SJSA1 (cell line): ENCODE results near the gene RASA1. TPM values are rescaled to one million over a fixed set of nuclear protein-coding genes. Genes with fewer than 3 reads are reported as not detected.

Experiments
- DNase-seq, 2 experiments: peaks; one replicate each; pipeline ENCODE4 v3.0.0-alpha.2; 2015 to 2020; ENCODE audit warnings: low spot score in 2 of 2, low read depth in 1 of 2
- H3K27ac ChIP-seq: fragments of 250-450 bp; sonication (Bioruptor Pico); 2 replicates; pipeline ENCODE4 v1.5.1; 2020; ENCODE audit warnings: mild to moderate bottlenecking, moderate library complexity
- H3K27me3 ChIP-seq: fragments of 250-450 bp; sonication (Bioruptor Pico); replicated peaks from 2 replicates; pipeline ENCODE4 v1.5.1; 2020; ENCODE audit warnings: mild to moderate bottlenecking, moderate library complexity
- H3K36me3 ChIP-seq: fragments of 250-450 bp; sonication (Bioruptor Pico); 2 replicates; pipeline ENCODE4 v1.5.1; 2020; ENCODE audit warnings: mild to moderate bottlenecking
- H3K4me1 ChIP-seq: fragments of 250-450 bp; sonication (Bioruptor Pico); replicated peaks from 2 replicates; pipeline ENCODE4 v1.6.1; 2021; ENCODE audit warnings: mild to moderate bottlenecking
- H3K4me3 ChIP-seq: fragments of 250-450 bp; sonication (Bioruptor Pico); 2 replicates; pipeline ENCODE4 v1.5.1; 2020; ENCODE audit warnings: mild to moderate bottlenecking
- H3K9me3 ChIP-seq: fragments of 250-450 bp; sonication (Bioruptor Pico); replicated peaks from 2 replicates; pipeline ENCODE4 v1.5.1; 2020; ENCODE audit warnings: mild to moderate bottlenecking
- total RNA-seq: library from RNA; depleted of rRNA; stranded (reverse); fragments of >200 nt; shearing (Covaris generic); gene quantifications from 2 replicates; pipeline ENCODE4 v1.2.3, GENCODE V29; 2014

RASA1 gene
- total RNA-seq, 1 experiment from 2014 or later = 36.9 TPM

DNA sequence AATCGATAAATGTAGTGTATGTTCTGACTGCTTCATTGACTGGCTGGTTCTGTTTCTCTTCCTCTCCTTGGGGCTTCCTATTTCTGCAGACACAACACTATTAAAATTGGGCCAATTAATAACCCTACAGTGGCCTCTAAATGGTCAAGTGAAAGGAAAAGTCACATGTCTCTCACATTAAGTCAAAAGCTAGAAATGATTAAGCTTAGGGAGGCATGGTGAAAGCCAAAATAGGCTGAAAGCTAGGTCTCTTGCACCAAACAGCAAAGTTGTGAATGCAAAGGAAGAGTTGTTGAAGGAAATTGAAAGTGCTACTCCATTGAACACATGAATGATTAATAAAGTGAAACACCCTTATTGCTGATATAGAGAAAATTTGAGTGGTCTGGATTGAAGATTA is 86.8 kb downstream of the RASA1 start:
- Histone ChIP-seq H3K4me3 (no peak overlapping the region), H3K36me3 (peaks cover 41% of the 10 kb centered on the region), H3K4me1 (no peaks in the 10 kb centered on the region), H3K27me3 (no peaks in the 10 kb centered on the region), H3K9me3 (no peaks in the 10 kb centered on the region), H3K27ac (no peak overlapping the region)
- DNase-seq = no peak

DNA sequence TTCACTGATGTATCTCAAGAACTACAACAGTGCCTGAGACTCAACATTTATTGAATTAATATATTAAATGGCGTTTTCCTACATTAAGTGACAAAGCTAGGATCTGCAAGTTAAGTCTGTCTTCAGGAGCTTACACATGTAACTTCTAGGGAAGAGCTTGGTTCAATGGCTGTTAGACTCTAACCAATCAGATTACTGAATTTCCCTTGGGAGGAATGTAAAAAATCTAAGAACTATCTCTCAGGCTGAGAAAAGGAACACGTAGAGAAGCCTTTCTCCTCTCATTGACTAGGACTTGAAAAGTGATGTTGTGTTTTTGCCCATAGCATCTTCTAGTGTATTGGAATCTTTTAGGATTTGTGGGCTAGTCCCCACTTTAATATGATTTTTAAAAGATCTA is 91.4 kb downstream of the RASA1 start:
- peaks cover 48% of the 10 kb centered on the region for H3K36me3 ChIP-seq
- no peak overlapping the region for H3K4me3 ChIP-seq
- H3K4me1 ChIP-seq = no peaks in the 10 kb centered on the region
- H3K27ac ChIP-seq = no peak overlapping the region
- H3K9me3 ChIP-seq = no peaks in the 10 kb centered on the region
- no peaks in the 10 kb centered on the region for H3K27me3 ChIP-seq
- no peak for DNase-seq

DNA sequence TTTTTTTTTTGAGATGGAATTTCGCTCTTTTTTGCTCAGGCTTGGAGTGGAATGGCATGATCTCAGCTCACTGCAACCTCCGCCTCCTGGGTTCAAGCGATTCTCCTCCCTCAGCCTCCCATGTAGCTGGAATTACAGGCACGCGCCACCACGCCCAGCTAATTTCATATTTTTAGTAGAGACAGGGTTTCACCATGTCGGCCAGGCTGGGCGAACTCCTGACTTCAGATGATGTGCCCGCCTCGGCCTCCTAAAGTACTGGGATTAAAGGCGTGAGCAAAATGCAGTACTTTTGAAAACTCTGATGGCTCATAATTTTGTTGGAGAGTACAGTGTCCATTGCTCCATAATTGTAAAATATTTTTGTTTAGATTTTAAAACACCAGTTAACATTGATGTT is 92.4 kb downstream of the RASA1 start:
- Histone ChIP-seq H3K27me3 (no peaks in the 10 kb centered on the region), H3K9me3 (no peaks in the 10 kb centered on the region), H3K27ac (no peak overlapping the region), H3K36me3 (peaks cover 48% of the 10 kb centered on the region), H3K4me1 (no peaks in the 10 kb centered on the region), H3K4me3 (no peak overlapping the region)
- DNase-seq = no peak

DNA sequence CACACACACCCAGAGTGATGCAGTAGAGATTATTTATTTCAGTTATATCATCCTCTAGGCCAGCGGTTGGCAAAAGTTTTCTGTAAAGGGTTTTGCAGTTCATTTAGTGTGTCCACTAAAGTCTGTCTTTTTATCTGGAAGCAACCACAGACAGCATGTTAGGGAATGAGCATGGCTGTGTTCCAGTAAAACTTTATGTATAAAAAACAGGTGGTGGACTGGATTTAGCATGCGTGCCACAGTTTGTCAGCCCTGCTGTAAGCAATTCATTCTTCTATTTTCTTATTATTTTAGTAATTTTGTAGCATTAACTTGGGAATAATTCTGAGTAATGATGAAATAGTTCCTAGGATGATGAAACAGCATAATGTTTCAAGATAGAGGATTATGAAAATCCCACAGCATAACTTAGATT is 93.4 kb downstream of the RASA1 start:
- Histone ChIP-seq H3K4me3 (no peak overlapping the region), H3K4me1 (no peaks in the 10 kb centered on the region), H3K27me3 (no peaks in the 10 kb centered on the region), H3K36me3 (peaks cover 45% of the 10 kb centered on the region), H3K9me3 (no peaks in the 10 kb centered on the region), H3K27ac (no peak overlapping the region)
- DNase-seq = no peak

DNA sequence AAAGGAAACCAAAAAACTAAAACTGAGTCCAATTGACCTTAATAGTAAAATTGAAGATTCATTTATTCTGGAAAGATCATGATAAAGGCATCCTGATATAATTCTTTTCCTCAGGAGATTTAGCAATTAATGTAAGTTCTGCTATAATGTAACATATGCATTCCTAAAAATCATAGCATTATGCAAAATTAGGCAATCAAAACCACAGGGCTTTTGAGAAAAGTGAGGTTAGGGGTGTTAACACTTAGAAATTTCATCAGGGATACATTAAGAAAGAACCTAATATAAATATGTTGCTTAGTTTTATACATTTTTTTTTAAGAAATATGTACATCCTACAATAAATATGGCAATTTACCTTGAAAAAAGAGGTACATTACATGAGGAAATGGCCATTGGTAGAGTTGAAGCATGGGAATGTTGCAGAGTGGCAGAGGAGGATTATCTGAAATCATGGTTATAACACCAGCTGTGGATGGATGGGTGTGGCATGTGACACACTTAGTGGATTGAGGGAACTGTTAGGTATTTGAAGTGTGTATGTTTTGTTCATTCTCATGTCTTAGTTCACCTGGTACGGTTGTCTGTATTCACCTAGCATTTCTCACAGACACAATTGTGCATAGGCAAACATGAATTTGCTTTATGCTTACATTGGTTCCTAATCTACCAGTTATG is 94.0 kb downstream of the RASA1 start:
- H3K27ac ChIP-seq = no peak overlapping the region
- no peaks in the 10 kb centered on the region for H3K4me1 ChIP-seq
- no peaks in the 10 kb centered on the region for H3K27me3 ChIP-seq
- H3K4me3 ChIP-seq = no peak overlapping the region
- H3K36me3 ChIP-seq = peaks cover 49% of the 10 kb centered on the region
- H3K9me3 ChIP-seq = no peaks in the 10 kb centered on the region
- DNase-seq = no peak

DNA sequence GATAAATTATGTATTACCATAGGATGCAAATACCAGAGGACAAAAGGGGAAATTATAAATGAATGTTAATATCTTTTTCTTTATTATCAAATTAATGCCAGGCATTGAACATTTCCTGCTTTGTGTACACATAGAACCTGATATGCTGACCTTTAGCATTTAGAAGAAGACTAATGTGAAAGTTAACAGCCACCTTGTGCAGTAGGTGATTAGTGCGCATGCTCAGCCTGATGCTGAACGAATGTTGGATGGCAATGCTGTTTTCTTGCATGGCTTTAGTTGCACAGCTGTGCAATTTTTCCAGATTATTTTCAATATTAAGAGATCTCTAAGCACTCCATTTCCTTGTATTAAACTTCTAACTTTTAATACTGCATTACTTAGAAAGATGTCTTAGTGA is 99.6 kb downstream of the RASA1 start:
- Histone ChIP-seq H3K4me1 (no peaks in the 10 kb centered on the region), H3K27me3 (no peaks in the 10 kb centered on the region), H3K27ac (no peak overlapping the region), H3K4me3 (no peak overlapping the region), H3K36me3 (peaks cover 59% of the 10 kb centered on the region), H3K9me3 (no peaks in the 10 kb centered on the region)
- no peak for DNase-seq

DNA sequence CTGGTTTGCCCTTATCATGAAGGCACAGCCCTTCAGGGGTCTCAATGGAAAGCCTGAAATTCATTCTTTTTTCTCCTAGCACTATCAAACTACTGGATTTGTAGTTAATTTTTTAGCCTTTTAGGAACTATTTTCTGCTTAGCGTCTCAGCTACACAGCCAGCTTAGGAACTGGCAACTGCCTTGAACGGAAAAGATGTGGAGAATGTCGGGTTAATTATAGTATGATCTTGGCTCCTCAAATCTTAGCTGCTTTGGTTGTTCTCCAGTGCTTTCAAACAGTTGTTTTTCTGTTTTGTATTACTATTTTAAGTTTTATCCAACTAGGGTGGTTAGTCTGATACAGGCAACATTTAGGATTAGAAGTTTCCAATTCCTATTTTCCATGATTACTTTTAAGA is 100.9 kb downstream of the RASA1 start:
- Histone ChIP-seq H3K4me3 (no peak overlapping the region), H3K27ac (no peak overlapping the region), H3K9me3 (no peaks in the 10 kb centered on the region), H3K4me1 (no peaks in the 10 kb centered on the region), H3K27me3 (no peaks in the 10 kb centered on the region), H3K36me3 (peaks cover 57% of the 10 kb centered on the region)
- no peak for DNase-seq

DNA sequence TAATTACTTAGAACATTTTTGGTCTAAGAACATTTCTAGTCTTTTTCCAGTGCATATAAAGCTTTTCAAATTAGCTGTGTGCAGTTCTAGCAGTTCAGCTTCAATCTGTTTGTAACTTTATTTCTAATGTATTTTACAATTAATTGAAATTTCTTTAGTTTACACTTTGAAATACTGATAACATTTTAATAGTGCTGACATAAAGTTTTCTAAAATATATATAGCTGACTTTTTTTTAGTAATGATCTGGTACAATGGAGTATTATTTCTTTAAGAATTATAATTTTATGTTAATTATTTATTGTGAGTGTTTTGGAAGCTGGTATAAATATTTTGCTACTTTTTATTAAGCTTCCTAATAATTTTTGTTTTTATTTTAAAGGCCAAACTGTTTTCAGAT is 101.7 kb downstream of the RASA1 start:
- no peak for DNase-seq
- no peaks in the 10 kb centered on the region for H3K27me3 ChIP-seq
- peaks cover 54% of the 10 kb centered on the region for H3K36me3 ChIP-seq
- H3K4me1 ChIP-seq = no peaks in the 10 kb centered on the region
- no peak overlapping the region for H3K4me3 ChIP-seq
- H3K27ac ChIP-seq = no peak overlapping the region
- no peaks in the 10 kb centered on the region for H3K9me3 ChIP-seq

DNA sequence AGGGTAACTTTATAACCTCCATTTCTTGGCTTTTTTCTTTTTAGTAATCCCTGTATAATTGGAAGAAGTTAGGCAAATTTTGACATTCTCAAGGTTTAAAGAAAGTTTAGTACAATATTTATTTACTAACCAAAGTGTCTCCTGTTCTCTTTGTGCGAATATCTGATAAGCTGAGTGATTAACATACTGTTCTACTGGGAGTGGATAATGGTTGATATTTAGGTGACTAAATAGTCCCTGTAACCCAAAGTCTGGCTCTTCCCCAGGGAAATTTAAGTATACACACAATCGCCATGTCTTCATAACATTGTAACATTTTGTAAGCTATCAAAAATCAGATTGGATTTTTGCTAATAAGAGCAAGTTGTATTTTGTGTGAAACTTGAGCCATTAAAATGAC is 105.0 kb downstream of the RASA1 start:
- Histone ChIP-seq H3K4me1 (no peaks in the 10 kb centered on the region), H3K27me3 (no peaks in the 10 kb centered on the region), H3K4me3 (no peak overlapping the region), H3K9me3 (no peaks in the 10 kb centered on the region), H3K27ac (no peak overlapping the region), H3K36me3 (peaks cover 59% of the 10 kb centered on the region)
- no peak for DNase-seq

DNA sequence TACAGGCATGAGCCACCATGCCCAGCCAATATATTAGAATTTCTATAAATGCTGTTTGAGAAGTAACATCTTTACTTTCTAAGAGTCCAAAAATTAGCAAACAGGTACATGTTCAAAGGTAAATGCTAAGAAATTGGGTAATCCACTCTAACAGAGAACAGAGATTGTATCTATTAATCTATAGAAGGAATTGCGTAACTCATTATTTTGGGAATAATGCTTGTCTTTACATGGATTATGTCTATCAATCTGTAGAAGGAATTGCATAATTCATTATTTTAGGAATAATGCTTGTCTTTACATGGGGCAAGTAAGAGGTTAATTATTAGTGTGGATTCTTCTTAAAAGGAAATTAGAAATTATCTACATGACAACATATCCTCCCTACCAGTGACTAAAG is 114.5 kb downstream of the RASA1 start:
- H3K9me3 ChIP-seq = no peaks in the 10 kb centered on the region
- peaks cover 19% of the 10 kb centered on the region for H3K4me1 ChIP-seq
- no peak overlapping the region for H3K4me3 ChIP-seq
- no peaks in the 10 kb centered on the region for H3K27me3 ChIP-seq
- peaks cover 83% of the 10 kb centered on the region for H3K36me3 ChIP-seq
- no peak for DNase-seq
- peak overlapping the region; percentile 77 for H3K27ac ChIP-seq

DNA sequence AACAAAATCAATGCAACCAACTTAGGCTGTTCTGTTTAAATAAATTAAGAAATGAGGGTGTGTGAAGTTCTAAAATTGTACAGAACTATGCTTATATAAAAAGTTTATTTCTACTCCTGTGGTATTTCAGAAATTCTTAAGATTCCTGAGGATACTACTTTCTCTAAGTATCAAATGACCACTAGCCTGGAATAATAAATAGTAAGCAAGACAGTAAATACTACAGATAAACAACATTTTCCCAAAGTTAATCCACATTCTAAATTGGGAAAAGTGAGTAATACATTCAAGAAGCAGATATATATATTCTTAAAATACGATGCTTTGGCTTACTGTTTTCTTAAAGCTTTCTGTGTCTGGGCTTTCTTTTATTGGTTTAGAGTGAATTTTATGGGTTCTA is 115.5 kb downstream of the RASA1 start:
- Histone ChIP-seq H3K9me3 (no peaks in the 10 kb centered on the region), H3K27ac (peak overlapping the region; percentile 77)

DNA sequence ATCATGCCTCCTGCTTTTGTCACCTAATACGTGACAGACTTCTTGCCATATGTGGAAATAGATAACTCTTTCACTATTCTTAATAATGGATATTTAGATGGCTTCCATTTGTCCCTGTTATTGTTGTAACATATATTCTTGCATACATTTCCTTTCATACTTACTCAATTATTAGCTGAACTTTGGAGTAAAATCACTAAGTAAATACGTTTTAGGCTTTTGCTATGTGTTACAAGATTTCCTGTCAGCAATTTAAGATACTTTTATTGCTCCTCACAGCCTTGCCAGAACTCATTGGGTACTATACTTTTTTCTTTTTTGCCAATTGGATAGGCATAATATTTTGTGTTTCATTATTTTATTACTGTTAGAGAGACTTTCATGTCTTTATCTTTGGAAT is 118.1 kb downstream of the RASA1 start:
- Histone ChIP-seq H3K36me3 (peaks cover 84% of the 10 kb centered on the region), H3K9me3 (no peaks in the 10 kb centered on the region), H3K4me1 (peaks cover 22% of the 10 kb centered on the region), H3K27me3 (no peaks in the 10 kb centered on the region), H3K27ac (no peak overlapping the region), H3K4me3 (no peak overlapping the region)
- DNase-seq = no peak

More for the DNA sequence above, 115.5 kb downstream of the RASA1 start:
- peak in 1 of 2 experiments; percentile 85 for DNase-seq
- peaks cover 19% of the 10 kb centered on the region for H3K4me1 ChIP-seq
- peaks cover 84% of the 10 kb centered on the region for H3K36me3 ChIP-seq
- no peaks in the 10 kb centered on the region for H3K27me3 ChIP-seq
- H3K4me3 ChIP-seq = no peak overlapping the region

DNA sequence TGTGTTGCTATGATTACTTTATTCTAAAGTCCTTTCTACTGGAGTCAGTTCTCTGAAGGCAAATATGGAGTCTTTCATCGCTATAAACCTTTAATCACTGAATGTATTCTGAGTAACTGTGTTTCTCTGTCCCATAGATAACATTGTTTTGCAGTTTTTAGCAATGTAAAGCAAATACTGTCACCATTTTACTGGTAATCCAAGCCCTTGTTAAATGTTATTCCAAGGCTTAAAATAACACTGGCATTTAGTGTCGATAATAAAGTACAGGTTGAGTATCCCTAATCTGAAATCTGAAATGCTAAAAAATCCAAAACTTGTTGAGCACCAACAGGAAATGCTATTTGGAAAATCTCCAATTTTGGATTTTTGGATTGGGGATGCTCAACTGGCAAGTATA is 120.4 kb downstream of the RASA1 start:
- no peak overlapping the region for H3K27ac ChIP-seq
- no peak overlapping the region for H3K4me3 ChIP-seq
- H3K36me3 ChIP-seq = peaks cover 89% of the 10 kb centered on the region
- H3K27me3 ChIP-seq = no peaks in the 10 kb centered on the region
- no peaks in the 10 kb centered on the region for H3K9me3 ChIP-seq
- H3K4me1 ChIP-seq = peaks cover 23% of the 10 kb centered on the region
- DNase-seq = no peak

DNA sequence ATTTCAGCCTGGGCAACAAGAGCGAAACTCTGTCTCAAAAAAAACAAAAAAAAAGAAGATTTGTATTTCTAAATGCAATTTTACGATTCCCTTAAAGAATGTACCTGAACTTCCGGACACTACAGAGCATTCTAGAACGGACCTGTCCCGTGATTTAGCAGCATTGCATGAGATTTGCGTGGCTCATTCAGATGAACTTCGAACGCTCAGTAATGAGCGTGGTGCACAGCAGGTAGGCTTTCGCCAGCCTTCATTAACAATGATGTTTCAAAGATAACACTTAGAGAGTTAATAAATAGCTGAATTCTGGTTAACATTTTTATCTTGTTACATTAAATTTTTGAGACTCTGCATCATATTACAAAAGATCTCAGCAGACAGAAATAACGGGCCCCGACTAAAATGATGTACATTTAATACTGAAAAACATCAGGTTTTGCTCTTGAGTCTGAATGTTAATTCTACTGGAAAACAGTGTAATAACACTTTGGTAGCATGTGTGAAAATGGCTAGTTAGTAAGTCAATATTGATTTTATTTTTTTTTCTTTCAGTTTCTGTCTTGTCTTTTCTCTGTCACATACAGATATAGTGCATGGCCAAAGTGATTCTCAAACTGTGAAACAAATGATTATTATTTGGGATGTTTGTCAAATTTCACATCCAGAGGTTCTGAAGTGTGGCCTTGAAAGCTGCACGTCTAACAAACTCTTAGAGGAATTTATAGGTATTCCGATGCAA is 121.8 kb downstream of the RASA1 start:
- H3K36me3 ChIP-seq = peaks cover 93% of the 10 kb centered on the region
- no peaks in the 10 kb centered on the region for H3K9me3 ChIP-seq
- H3K27ac ChIP-seq = no peak overlapping the region
- H3K4me1 ChIP-seq = peaks cover 29% of the 10 kb centered on the region
- no peak for DNase-seq
- H3K4me3 ChIP-seq = no peak overlapping the region
- no peaks in the 10 kb centered on the region for H3K27me3 ChIP-seq
